Hippocampal formation (tissue), 2 donors: ENCODE results near the gene CD300LF.

Source experiments
- DNase-seq, 2 donors: peaks; one replicate each; lab custom pipeline; 2025; lab: John Stamatoyannopoulos, UW

Gene CD300LF

DNA sequence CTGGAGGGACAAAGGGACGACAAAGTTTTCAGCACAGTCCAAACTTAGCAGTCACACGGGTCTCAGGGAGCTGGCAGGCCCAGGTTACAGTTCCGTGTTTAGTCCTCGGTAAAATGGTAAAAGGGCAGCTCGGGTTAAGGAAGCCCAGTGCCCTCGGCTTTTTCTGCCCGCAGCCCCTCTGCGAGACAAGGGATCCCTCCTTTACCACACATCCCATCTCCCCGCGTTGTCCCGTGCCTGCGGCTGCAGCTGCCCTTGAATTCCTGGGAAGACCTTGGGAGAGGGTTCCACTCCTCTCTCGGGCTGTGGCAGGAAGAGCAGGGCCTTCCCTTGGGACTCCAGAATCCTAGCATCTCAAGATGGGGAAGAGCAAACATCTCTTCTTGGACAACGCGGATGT, 17.1 kb upstream of the CD300LF start:
- DNase-seq: no peak

DNA sequence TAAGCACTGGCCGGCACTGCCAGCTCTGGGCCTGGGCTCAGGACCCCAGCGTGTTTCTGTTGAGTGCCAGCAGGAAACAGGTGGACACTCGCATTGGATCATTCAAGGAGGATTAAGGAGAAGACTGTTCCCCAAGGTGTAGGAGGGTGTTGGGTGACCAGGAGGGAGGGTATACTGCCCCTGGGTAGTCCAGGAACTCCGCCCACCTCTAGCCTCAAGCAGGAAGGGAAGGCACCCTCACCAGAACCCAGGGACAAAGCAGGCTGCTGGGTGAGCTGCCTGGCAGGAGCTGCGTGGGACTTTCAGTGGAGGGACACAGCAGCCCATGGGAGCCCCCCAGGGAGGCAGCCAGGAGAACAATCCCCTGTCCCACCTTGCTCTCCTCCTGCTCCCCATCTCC, 16.6 kb upstream of the CD300LF start:
- no peak for DNase-seq

DNA sequence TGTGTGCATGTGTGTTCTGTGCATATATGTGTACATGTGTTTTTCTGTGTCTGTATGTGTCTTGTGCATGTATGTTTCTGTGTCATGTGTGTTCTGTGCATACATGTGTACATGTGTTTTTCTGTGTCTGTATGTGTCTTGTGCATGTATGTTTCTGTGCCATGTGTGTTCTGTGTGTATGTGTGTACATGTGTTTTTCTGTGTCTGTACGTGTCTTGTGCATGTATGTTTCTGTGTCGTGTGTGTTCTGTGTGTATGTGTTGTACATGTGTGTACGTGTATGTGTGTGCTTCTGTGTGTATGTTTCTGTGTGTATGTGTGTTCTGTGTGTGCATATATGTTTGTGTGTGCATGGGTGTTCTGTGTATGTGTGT, 16.0 kb upstream of the CD300LF start:
- no peak for DNase-seq

DNA sequence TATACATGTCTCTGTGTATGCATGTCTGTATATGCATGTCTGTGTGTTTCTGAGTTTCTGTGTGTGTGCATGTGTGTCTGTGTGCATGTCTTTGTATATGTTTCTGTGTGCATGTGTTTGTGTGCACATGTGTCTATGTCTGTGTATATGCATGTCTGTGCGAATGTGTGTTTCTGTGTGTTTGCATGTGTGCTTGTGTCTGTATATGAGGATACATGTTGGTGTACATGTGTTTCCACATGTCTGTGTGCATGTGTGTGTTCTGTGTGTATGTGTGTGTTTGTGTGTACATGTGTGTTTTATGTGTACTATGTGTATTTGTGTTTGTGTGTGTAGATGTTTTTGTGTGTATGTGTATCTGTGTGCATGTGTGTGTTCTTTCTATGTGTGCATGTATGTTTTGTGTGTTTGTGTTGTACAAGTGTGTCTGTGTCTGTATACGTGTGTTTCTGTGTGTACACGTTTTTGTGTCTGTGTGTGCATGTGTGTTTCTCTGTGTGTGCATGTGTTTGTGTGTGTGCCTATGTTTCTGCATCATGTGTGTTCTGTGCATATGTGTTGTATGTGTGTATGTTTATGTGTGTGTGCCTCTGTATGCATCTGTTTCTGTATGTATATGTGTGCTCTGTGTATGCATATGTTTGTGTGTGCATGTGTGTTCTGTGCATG, 15.4 kb upstream of the CD300LF start:
- DNase-seq: no peak

DNA sequence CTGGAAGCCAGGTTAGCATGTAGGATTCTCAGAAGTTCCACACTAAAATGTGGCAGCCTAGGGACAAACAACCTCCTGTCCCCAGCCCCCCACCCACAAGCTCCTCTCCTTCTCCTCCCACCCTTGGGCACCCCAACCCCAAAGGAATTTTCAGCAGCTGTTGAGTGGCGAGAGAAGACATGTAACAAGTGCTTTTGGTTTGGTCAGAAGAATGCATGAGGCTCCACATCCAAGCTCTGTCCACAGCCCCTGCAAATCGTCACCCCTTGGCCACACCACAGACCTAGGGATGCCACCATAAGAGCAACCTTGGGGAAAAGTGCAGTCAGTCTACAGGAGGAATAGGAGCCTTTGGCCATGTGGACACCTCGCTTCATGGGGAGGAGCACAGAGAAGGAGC, 12.4 kb upstream of the CD300LF start:
- DNase-seq: no peak

DNA sequence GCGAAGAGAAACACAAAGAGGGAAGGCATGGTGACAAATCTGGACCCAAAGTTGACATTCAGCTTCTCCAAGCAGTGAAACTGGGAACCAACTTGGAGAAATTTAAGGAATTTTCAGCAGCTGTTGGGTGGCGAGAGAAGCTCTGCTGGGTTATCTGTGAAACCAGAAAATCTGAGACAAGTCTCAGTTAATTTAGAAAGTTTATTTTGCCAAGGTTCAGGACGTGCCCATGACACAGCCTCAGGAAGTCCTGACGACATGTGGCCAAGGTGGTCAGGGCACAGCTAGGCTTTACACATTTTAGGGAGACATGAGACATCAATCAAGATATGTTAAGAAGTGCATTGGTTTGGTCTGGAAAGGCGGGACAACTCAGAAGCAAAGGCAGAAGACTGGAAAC, 11.2 kb upstream of the CD300LF start:
- DNase-seq: no peak

DNA sequence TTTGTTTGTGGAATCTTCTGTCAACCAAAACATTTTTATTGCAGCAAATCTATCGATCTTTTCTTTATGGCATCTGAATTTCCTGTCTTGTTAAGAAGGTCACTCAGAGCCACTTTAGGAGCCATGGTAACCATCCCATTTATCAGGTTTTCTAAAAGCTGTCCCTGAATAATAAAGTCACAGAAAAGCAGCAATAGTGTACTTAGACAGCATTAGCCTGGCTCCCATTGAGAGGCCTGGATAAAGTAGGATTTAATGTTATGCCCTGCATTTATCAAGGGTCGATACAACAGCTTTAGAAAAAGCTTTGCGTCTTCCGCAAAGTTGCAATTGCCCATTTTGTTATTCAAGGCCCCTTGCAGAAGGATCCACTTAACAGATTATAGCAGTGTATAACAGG, 10.1 kb upstream of the CD300LF start:
- DNase-seq: no peak

DNA sequence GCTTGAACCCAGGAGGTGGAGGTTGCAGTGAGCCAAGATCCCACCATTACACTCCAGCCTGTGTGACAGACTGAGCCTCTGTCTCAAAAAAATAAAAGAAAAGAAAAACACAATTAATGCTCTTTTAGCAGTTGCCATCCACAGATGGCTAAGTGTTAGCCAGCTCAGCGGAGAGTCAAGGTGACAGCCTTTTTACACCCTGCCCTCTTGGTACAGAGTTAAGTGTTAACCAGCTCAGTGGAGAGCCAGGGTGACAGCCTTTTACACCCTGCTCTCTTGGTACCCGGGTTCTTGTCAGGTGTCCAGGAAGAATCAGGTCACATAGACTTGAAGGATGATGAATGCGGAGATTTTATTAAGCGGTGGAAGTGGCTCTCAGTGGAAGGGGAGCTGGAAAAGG, 7.8 kb upstream of the CD300LF start:
- no peak for DNase-seq

DNA sequence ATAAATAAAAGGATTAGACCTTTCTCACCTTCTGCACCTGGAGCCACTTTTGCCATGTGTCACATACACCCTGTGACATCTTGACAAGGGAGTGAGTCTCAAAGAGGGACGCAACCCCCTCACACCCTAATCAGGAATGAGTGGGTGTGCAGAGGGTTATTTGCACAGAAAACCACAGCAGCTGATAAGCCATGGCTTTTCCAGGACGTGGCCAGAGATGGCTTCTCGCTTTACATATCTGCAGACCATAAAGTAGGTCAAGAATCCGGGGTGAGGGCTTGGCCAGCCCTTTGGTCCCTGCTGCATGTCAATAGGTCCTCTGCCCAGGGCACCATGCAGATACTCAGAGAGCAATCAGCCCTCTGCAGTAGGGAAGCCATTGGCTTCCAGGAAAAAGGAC, 2.4 kb upstream of the CD300LF start:
- DNase-seq: no peak

DNA sequence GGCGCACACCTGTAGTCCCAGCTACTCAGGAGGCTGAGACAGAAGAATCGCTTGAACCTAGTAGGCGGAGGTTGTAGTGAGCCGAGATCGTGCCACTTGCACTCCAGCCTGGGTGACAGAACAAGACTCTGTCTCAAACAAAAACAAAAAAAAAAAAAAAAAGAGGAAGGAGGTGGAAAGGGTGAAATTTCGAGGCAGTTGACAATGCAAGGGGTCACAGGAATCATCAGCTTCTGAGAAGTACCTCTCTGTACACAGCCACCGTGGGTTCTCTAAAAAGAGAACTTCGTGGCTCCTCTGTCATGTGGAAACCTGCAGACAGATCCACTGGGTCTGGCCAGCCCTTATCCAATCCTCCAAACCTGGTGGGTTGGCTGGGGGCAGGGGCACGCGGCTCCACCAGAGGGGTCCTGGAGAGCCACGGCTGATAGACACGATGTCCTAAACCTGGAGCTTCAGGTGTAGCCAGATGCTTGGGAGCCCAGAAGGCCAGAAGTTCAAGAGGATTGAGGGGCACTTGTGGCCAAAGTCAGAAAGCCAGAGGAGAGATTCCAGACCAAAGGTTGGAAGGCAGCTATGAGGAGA, 540 bp upstream of the CD300LF start:
- DNase-seq: no peak

DNA sequence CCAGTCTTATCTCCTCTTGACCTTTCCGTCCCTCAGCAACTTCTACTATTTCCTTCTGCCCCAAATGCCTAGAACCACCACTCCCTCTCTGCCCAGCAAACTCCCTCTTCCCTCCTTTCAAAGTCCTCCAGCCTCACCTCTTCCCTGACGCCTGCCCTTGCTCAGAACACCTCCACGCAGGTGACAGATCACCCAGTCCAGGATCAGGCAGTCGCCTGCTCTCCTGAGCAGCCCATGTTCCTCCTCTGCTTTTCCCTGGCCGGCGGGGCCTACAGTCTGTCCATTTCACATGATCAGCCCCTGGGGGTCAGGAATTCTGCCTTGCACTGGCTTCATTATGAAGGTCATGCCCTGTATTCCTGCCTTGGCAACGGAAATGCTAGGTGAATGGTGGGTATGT, 422 bp downstream of the CD300LF start:
- DNase-seq: no peak

DNA sequence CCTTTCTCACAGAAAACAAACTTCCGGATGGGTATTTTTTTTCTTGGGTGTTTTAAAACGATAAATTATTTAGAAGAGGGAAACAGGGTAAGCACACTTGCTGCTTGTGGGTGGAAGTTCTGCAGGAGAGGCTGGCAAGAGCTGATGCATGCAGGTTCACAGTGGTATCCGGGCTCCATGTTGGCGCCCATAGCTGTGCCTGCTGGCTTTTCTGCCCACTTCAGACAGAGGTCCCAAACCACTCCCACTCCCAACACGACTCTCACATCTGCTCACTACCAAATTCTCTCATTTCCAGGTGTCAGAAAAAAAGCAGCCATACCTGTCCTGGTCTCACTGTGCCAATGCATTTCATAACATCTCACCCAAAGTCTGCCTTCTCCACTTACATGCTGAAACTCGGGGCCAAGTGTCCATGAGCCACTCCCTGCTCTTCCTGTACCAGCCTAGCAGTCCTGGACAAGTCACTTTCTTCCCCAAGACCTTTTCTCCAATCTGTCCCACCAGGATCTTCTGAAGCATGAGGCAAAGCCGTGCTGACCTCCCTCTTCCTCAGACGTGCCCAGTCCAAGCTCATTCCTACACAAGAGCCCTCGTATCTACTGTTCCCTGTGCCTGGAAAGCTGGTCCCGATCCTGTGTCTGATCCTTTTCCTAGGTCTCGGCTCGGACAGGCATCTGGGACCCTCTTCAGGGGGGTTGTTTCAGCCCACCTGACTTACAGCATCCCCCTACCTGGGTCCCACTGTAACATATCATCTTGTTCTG, 1.5 kb downstream of the CD300LF start:
- no peak for DNase-seq

DNA sequence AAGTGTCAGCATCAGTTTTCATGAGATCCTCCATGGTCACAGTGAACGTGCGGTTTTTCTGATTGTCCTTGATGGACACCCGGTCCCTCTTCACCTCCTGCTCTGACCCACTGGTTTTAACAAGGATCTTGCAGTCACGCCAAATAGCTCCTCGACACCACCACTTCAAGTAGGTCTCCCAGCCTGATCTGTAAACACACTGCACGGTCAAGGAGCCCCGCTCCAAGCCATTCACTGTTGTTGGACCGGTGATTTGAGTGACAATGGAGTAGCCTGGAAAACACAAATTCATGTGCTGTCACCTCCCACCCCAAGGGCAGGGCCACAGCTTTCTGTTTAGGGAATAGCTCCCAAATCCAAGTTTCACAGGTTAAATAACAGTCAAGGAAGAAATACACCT, 8.2 kb downstream of the CD300LF start:
- no peak for DNase-seq

DNA sequence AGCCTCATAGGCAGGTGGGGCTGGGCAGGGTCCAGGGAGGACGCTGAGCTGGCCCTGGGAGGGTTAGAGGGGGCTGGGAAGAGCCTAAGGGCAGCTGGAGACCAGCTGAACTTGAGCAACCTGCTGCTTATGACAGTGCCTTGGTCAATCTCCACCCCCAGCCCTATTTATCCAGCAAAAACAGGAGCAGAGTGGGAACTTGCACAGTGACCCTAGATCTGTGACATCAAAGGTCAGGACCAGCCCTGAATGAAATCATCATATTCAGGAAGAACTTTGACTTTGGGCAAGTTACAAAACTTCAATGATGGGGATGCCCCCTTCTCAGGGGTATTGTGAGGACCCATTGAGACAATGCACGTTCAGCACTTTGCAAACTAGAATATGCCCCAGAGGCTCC, 9.4 kb downstream of the CD300LF start:
- DNase-seq: no peak

DNA sequence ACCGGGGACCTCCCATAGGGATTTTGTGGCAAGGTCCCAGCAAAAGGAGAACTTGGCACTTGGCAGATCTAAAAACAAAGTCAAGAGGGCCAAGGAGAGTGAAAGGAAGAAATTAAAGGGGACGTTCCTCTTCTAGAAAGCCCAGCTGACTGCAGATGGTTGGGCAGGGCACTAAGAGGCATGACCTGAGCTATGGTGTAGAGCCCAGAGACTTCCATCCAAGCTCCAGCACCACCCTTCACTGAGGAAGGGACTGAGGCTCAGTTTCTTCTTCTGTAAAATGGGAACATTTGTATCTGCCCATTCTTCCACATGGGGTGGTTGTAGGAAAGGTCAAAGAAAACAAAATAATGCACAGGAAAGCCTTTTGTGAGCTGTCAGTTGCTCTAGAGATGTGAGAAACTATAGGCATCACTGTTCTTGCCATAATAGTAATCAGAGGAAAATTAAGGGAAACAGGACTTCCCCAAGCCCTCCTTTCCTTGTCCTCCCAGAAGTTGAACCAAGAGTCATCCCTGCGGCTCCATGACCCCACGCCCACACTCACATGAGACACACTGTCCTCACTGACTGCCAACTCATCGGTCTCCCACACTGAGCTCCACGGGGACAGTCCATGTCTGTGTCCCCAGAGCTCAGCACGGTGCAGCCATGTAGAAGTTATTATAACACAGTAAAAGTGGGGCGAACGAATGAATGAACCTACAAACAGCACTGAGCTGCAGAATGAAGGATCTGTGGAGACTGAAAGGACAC, 10.4 kb downstream of the CD300LF start:
- DNase-seq: no peak

DNA sequence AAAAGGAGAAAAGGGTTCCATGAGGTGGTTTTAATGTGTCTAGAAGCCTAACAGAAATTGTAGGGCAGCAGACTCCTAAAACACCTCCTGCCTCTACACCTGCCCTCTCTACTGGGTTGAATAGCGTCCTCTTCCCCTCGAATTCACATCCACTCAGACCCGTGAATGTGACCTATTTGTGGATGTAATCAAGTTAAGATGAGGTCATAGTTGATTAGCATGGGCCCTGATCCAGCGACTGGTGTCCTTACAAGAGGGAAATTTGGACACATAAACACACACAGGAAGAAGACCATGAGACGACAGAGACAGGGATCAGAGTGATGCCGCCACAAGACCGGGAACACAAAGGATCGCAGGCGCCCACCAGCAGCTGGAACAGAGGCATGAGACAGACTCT, 13.5 kb downstream of the CD300LF start:
- no peak for DNase-seq

DNA sequence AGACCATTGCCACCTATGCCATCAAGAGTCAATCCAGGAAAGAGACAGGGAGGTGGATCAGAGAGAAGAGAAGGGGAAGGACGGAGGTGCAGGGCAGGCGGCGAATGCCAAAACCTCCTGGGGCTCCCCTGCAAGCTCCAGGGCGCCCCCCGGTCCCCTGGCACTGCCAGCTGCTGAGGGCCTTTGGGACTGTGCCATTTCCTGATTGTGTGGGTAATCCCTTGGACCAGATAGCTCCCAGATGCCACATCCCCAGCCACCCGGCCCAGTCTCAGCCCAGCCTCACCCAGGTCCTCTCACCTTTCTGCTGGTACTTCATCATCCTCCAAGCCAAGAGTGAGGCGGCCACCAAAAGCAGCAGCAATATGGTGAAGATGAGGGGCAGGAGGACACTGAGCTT, 14.7 kb downstream of the CD300LF start:
- no peak for DNase-seq

DNA sequence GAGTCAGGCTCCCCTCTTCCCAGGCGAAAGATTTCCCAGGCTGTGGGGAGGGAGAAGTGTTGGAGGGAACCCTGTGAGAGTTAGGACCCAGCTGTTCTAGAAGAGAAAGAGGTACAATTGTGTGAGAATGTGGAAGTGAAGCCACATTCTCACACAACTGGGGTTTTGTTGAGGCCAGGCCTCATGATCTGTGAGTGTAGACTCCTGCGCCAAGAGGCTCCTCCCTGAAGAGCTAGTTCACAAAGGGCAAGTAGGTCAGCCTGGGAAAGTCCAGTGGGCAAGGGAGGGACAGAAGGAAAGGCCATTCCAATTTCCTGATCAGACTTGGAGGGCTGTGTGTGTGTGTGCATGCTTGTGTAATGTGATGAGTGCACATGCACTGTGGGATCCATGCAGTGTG, 15.2 kb downstream of the CD300LF start:
- no peak for DNase-seq

DNA sequence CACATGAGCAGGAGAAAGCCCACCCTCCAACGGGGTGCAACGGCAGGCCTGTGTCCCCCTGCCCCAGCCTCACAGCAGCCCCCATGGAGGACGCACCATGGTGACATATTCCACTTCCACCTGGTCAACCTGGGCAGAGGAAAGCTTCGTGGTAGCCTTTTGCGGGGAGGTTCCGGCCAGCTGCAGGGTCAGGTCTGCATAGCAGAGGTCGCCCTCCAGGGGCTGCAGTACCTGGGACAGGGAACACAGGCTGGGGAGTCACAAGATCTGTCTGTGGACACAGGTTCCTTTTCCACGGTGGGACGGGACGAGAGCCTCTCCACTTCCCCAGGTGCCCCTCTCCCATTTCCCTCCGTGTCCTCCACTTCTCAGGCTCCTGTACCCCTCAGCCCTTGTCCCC, 17.1 kb downstream of the CD300LF start:
- no peak for DNase-seq

DNA sequence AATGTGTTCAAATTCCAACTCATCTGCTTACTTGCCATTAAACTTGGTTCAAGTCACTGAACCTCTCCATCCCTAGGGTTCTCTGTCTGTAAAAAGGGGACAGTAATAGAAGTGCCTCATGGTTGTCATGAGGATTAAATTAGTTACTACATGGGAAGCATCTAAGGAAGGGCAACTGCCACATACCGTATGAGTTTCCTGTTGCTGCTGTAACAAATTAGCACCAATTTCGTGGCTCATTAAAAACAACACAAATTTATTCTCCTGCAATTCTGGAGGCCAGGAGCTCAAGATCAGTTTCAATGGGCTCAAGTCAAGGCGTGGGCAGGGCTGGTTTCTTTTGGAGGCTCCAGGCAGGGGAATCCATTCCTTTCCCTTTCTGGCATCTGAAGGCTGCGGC, 18.6 kb downstream of the CD300LF start:
- no peak for DNase-seq

DNA sequence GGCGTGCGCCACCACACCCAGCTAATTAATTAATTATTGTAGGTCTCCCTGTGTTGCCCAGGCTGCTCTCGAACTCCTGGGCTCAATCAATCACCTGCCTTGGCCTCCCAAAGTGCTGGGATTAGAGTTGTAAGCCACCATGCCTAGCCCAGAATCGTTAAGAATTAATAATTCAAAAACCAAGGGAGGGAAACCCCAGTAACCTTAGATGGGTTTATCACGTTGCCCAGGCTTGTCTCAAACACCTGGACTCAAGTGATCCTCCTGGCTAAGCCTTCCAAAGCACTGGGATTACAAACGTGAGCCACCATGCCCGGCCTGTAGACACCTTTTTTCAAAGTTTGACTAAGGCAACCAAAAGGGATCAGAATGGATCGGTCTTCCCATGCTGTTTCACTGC, 21.6 kb downstream of the CD300LF start:
- DNase-seq: no peak

DNA sequence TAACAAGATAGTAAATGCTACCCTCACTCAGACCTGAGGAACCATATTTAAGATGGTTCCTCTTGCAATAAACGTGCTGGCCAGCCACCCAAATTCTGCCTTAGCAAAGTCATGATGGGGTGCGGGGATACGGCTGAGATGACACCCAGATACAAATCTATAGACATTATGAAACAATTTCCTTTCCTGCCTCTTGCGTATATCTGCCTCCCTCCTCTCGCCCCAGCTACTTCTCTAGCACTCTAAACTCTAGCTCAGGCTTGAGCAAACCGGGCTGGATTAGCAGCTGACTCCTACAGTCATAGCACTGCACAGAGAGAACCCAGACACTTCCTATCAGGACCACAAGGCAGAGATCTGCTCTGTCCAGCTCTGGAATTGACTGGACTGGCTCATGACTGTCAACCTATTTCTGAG, 22.3 kb downstream of the CD300LF start:
- no peak for DNase-seq

DNA sequence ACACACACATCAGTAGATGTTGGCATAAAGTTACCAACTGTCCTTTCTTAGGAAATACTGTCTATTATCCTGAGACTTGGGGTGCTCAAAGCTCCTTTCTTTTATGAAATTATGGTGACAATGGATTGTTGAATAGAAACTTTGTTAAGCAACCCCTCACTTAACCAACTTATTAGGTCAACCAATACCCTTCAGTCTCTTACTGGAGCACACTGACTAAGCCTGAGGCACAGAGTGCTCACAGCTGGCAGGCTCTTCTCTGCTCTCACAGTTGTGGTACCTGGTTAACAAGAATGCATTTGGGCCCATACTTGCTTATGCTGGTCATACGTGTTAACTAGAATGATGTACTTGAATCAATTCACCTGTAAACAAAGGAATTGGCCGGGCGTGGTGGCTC, 24.8 kb downstream of the CD300LF start:
- no peak for DNase-seq
